DOHH2 (cell line): ENCODE data around the gene PIAS1.

Experiments
- H3F3A ChIP-seq: fragments of 200-600 bp; sonication (generic), shearing (Covaris generic); 2 replicates; pipeline ENCODE4 v1.6.0; 2016; ENCODE audit warnings: antibody characterized with exemption, mild to moderate bottlenecking; ENCODE audit not compliant: control insufficient read depth, insufficient read depth
- H3K27ac ChIP-seq: fragments of 200-600 bp; sonication (generic); 2 replicates; pipeline ENCODE4 v1.5.1; 2014; ENCODE audit warnings: low read depth, mild to moderate bottlenecking, low read length, moderate library complexity
- H3K27me3 ChIP-seq: fragments of 200-600 bp; sonication (generic); 2 replicates; pipeline ENCODE4 v1.6.1; 2014; ENCODE audit warnings: mild to moderate bottlenecking, low read length, mixed read lengths; ENCODE audit not compliant: control insufficient read depth
- H3K36me3 ChIP-seq: fragments of 200-600 bp; sonication (generic); 2 replicates; pipeline ENCODE4 v1.6.1; 2014; ENCODE audit warnings: mild to moderate bottlenecking, low read length, moderate library complexity, mixed read lengths; ENCODE audit not compliant: control insufficient read depth
- H3K4me1 ChIP-seq: fragments of 200-600 bp; sonication (generic); 2 replicates; pipeline ENCODE4 v1.6.1; 2014; ENCODE audit warnings: mild to moderate bottlenecking, low read length, mixed read lengths; ENCODE audit not compliant: control insufficient read depth
- H3K4me2 ChIP-seq: fragments of 200-600 bp; sonication (generic); 2 replicates; pipeline ENCODE4 v1.6.0; 2014; ENCODE audit warnings: mild to moderate bottlenecking, low read length, moderate library complexity
- H3K4me3 ChIP-seq: fragments of 200-600 bp; sonication (generic); 2 replicates; pipeline ENCODE4 v1.5.1; 2014; ENCODE audit warnings: mild to moderate bottlenecking, low read length, mixed read lengths
- H3K79me2 ChIP-seq: fragments of 200-600 bp; sonication (generic); 2 replicates; pipeline ENCODE4 v1.6.1; 2014; ENCODE audit warnings: mild to moderate bottlenecking, low read length, mixed read lengths; ENCODE audit not compliant: control insufficient read depth
- H3K9me2 ChIP-seq: fragments of 200-600 bp; sonication (generic); replicated peaks from 2 replicates; pipeline ENCODE4 v1.6.1; 2014; ENCODE audit warnings: mild to moderate bottlenecking, low read length, mixed read lengths; ENCODE audit not compliant: control insufficient read depth
- H3K9me3 ChIP-seq: fragments of 200-600 bp; sonication (generic); 2 replicates; pipeline ENCODE4 v1.6.1; 2014; ENCODE audit warnings: antibody characterized with exemption, low read length, mixed read lengths; ENCODE audit not compliant: control insufficient read depth, insufficient read depth
- H4K20me1 ChIP-seq: fragments of 200-600 bp; sonication (generic); 2 replicates; pipeline ENCODE4 v1.6.0; 2014; ENCODE audit warnings: low read depth, mild to moderate bottlenecking, antibody characterized with exemption, low read length, moderate library complexity; ENCODE audit not compliant: control insufficient read depth, insufficient read depth
- EZH2phosphoT487 ChIP-seq: fragments of 200-600 bp; sonication (generic); IDR thresholded peaks from 2 replicates; pipeline ENCODE4 v1.6.1; 2017; ENCODE audit warnings: borderline replicate concordance, mild to moderate bottlenecking, antibody characterized with exemption, low read length, moderate library complexity, mixed read lengths
- TF ChIP-seq, protein P1 (sequence below): fragments of 200-600 bp; sonication (generic); IDR thresholded peaks from one replicate; pipeline ENCODE4 v1.5.1; 2014; ENCODE audit warnings: antibody characterized with exemption, mild to moderate bottlenecking, low read depth, low read length; ENCODE audit not compliant: poor library complexity, severe bottlenecking

Gene PIAS1

DNA sequence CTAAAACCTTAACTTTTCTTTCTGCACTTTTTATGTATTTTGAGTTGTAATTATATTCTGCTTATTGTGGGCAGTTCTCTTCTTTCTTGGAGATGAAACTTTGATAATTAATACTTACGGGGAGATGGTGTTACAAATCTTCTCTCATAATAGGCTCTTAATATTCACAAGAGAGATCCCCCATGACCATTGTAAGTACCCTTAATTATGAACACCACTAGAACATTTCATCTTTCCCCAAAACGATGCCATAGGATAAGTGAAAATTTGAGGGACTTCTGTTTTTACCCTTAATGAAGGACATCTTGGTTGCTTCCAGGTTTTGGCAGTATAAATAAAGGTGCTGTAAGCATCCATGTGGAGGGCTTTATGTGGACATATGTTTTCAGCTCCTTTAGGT is 60.7 kb downstream of the PIAS1 start:
- no peak for TF ChIP-seq EZH2phosphoT487
- peaks cover 16% of the 10 kb centered on the region; the same call in 1 of the 2 replicates for H3K4me1 ChIP-seq
- no peaks in the 10 kb centered on the region for H3K9me3 ChIP-seq
- H4K20me1 ChIP-seq, result peaks cover 4% of the 10 kb centered on the region
- H3F3A ChIP-seq, result no peaks in the 10 kb centered on the region
- no peak overlapping the region for H3K27ac ChIP-seq
- H3K79me2 ChIP-seq, result peaks cover 87% of the 10 kb centered on the region
- no peaks in the 10 kb centered on the region for H3K27me3 ChIP-seq
- no peak overlapping the region for H3K4me3 ChIP-seq
- H3K36me3 ChIP-seq, result peaks cover 6% of the 10 kb centered on the region; the same call in 1 of the 2 replicates
- no peak overlapping the region for H3K4me2 ChIP-seq
- H3K9me2 ChIP-seq, result no peaks in the 10 kb centered on the region

DNA sequence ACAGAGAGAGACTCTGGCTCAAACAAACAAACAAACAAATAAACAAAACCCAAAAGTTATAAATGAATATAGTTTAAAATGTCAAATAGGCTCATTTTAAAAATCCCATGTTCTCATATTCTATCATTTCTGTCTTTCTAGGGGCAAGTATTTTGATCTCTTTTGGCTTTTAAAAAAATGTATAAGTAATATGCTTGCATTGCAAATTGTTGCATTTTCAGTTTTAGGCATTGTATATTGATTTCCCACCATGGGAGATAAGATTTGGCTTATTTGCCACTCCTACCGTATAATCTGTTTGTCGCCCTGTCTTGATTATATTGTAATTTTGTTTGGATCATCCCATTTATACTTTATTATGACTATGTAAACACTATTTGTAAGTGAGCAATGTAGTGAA is 70.6 kb downstream of the PIAS1 start:
- H3K27me3 ChIP-seq, result no peaks in the 10 kb centered on the region

DNA sequence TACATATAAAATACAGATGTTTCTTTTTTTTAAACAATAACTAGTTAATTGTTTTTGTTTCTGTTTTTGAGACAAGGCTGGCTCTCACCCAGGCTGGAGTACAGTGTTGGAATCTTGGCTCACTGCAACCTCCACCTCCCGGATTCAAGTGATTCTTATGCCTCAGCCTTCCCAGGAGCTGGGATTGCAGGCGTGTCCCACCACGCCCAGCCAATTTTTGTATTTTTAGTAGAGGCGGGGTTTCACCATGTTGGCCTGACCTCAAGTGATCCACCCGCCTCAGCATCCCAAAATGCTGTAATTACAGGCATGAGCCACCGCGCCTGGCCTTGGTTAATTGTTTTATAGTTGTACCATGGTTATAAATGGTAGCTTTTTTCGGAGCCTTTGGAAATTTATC is 72.3 kb downstream of the PIAS1 start:
- no peaks in the 10 kb centered on the region for H3F3A ChIP-seq
- no peaks in the 10 kb centered on the region for H3K9me2 ChIP-seq
- H4K20me1 ChIP-seq, result peaks cover 6% of the 10 kb centered on the region; the same call in 1 of the 2 replicates
- H3K4me3 ChIP-seq, result no peak overlapping the region
- no peaks in the 10 kb centered on the region for H3K4me1 ChIP-seq
- H3K36me3 ChIP-seq, result peaks cover 3% of the 10 kb centered on the region; the same call in 1 of the 2 replicates
- H3K27ac ChIP-seq, result no peak overlapping the region
- no peak for TF ChIP-seq EZH2phosphoT487
- TF ChIP-seq, protein P1, sequence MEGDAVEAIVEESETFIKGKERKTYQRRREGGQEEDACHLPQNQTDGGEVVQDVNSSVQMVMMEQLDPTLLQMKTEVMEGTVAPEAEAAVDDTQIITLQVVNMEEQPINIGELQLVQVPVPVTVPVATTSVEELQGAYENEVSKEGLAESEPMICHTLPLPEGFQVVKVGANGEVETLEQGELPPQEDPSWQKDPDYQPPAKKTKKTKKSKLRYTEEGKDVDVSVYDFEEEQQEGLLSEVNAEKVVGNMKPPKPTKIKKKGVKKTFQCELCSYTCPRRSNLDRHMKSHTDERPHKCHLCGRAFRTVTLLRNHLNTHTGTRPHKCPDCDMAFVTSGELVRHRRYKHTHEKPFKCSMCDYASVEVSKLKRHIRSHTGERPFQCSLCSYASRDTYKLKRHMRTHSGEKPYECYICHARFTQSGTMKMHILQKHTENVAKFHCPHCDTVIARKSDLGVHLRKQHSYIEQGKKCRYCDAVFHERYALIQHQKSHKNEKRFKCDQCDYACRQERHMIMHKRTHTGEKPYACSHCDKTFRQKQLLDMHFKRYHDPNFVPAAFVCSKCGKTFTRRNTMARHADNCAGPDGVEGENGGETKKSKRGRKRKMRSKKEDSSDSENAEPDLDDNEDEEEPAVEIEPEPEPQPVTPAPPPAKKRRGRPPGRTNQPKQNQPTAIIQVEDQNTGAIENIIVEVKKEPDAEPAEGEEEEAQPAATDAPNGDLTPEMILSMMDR, result no peak
- no peaks in the 10 kb centered on the region for H3K9me3 ChIP-seq
- no peak overlapping the region for H3K4me2 ChIP-seq
- H3K27me3 ChIP-seq, result no peaks in the 10 kb centered on the region
- H3K79me2 ChIP-seq, result peaks cover 69% of the 10 kb centered on the region

More for the DNA sequence above, 70.6 kb downstream of the PIAS1 start:
- no peak overlapping the region for H3K27ac ChIP-seq
- H3K4me3 ChIP-seq, result no peak overlapping the region
- peaks cover 77% of the 10 kb centered on the region for H3K79me2 ChIP-seq
- no peaks in the 10 kb centered on the region for H3K4me1 ChIP-seq
- no peaks in the 10 kb centered on the region for H3K9me2 ChIP-seq
- no peaks in the 10 kb centered on the region for H3K9me3 ChIP-seq
- TF ChIP-seq EZH2phosphoT487, result no peak
- TF ChIP-seq, protein P1, result no peak
- peaks cover 7% of the 10 kb centered on the region; the same call in 1 of the 2 replicates for H3K36me3 ChIP-seq
- no peaks in the 10 kb centered on the region for H3F3A ChIP-seq
- peaks cover 12% of the 10 kb centered on the region for H4K20me1 ChIP-seq
- no peak overlapping the region for H3K4me2 ChIP-seq

DNA sequence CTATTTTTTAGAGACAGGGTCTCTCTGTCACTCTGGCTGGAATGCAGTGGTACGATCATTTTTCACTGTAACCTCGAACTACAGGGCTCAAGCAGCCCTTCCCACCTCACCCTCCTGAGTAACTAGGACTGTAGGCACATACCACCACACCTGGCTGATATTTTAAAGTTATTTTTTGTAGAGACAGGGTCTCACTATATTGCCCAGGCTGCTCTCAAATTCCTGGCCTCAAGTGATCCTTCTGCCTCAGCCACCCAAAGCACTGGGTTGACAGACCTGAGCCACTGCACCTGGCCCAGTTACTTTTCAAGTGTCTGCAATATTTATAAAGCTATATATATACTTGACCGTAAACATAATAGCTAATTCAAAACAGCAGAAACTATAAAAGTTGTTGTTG is 75.0 kb downstream of the PIAS1 start:
- 0 out of 2 replicates have a peak, but pooled peaks cover 3% of the 10 kb centered on the region for H4K20me1 ChIP-seq
- H3K79me2 ChIP-seq, result peaks cover 55% of the 10 kb centered on the region
- H3K9me3 ChIP-seq, result no peaks in the 10 kb centered on the region
- H3K27me3 ChIP-seq, result no peaks in the 10 kb centered on the region
- H3K4me3 ChIP-seq, result no peak overlapping the region
- no peaks in the 10 kb centered on the region for H3F3A ChIP-seq
- no peaks in the 10 kb centered on the region for H3K9me2 ChIP-seq
- no peak overlapping the region for H3K27ac ChIP-seq
- no peaks in the 10 kb centered on the region for H3K4me1 ChIP-seq
- H3K4me2 ChIP-seq, result no peak overlapping the region
- no peaks in the 10 kb centered on the region for H3K36me3 ChIP-seq
- TF ChIP-seq, protein P1, result no peak
- TF ChIP-seq EZH2phosphoT487, result no peak
